Spinal cord (tissue), 10 donors: ENCODE measurements around the gene HABP4. TPM values are rescaled to one million over a fixed set of nuclear protein-coding genes. Genes with fewer than 3 reads are reported as not detected.

Source experiments
- DNase-seq, 6 donors: peaks; one replicate each; pipeline versions ENCODE4 v3.0.0 to v3.0.0-alpha.2; 2013 to 2015; ENCODE audit warnings: low spot score in 6 of 6, low read depth in 4 of 6
- H3K27ac ChIP-seq: one replicate; pipeline ENCODE4 v1.5.1; 2013; ENCODE audit warnings: low read depth, low read length, control low read depth
- H3K27me3 ChIP-seq: one replicate; pipeline ENCODE4 v1.6.1; 2013; ENCODE audit warnings: low read length; ENCODE audit not compliant: control insufficient read depth, insufficient read depth
- H3K36me3 ChIP-seq: one replicate; pipeline ENCODE4 v1.6.1; 2013; ENCODE audit warnings: low read length; ENCODE audit not compliant: control insufficient read depth, insufficient read depth
- H3K4me1 ChIP-seq: one replicate; pipeline ENCODE4 v1.6.1; 2013; ENCODE audit warnings: low read length; ENCODE audit not compliant: control insufficient read depth, insufficient read depth
- H3K4me3 ChIP-seq: one replicate; pipeline ENCODE4 v1.5.1; 2013; ENCODE audit warnings: low read depth, low read length, control low read depth
- H3K9me3 ChIP-seq: one replicate; pipeline ENCODE4 v1.6.1; 2013; ENCODE audit warnings: low read length; ENCODE audit not compliant: control insufficient read depth, insufficient read depth
- WGBS: methylation state at CpG from one replicate; pipeline ENCODE4 v1.1.5; 2013; ENCODE audit warnings: missing lambda C conversion rate; ENCODE audit not compliant: insufficient coverage; 5-methylcytosine and 5-hydroxymethylcytosine counted together
- long read RNA-seq, 4 donors: transcript quantifications; one replicate each; lab custom pipeline, GENCODE V29; 2026
- polyA plus RNA-seq, 2 donors: library from polyadenylated mRNA; unstranded; fragments of 120-200 nt; gene quantifications; one replicate each; pipeline ENCODE4 v1.2.1, GENCODE V29; 2013; ENCODE audit not compliant: insufficient read length in 2 of 2
- total RNA-seq, 2 donors: library from RNA; depleted of rRNA in 1 of 2; stranded (reverse); fragments of 120-200 nt in 1 of 2; fragments of >200 nt in 1 of 2; gene quantifications; one replicate each; pipeline versions ENCODE4 v1.2.3 to v1.2.4, GENCODE V29; 2013 to 2014
- donor health status: healthy.

The HABP4 gene
- total RNA-seq (10 to 100 TPM; 16.8 to 20.0 TPM), polyA plus RNA-seq (10 to 100 TPM; 35.8 to 38.9 TPM)
- long read RNA-seq, donor 1, transcript HABP4-201 (8 exons, 2,615 nt): major isoform, 18 of 41 reads
- long read RNA-seq, donor 1, partial matches to known transcripts: 22 of 41 reads
- long read RNA-seq, donor 1, other reads (novel, unspliced or antisense): 0 of 41 reads
- long read RNA-seq, donor 2, transcript HABP4-201 (8 exons, 2,615 nt): major isoform, 6 of 6 reads
- long read RNA-seq, donor 2, partial matches to known transcripts: 0 of 6 reads
- long read RNA-seq, donor 2, other reads (novel, unspliced or antisense): 0 of 6 reads
- long read RNA-seq, donor 3, transcript HABP4-201 (8 exons, 2,615 nt): major isoform, 6 of 8 reads
- long read RNA-seq, donor 3, partial matches to known transcripts: 0 of 8 reads
- long read RNA-seq, donor 3, other reads (novel, unspliced or antisense): 0 of 8 reads
- long read RNA-seq, donor 4, partial matches to known transcripts: 9 of 13 reads
- long read RNA-seq, donor 4, other reads (novel, unspliced or antisense): 0 of 13 reads

- Histone ChIP-seq H3K4me3 (peak within 1 kb of the TSS; percentile 68), H3K27me3 (no peaks in the 10 kb centered on the region), H3K9me3 (no peaks in the 10 kb centered on the region), H3K4me1 (peaks cover 12% of the 10 kb centered on the region), H3K27ac (peak within 1 kb of the TSS; percentile 76), H3K36me3 (no peaks in the 10 kb centered on the region)
- WGBS: under 1% methylated on average over 108 of the region's 108 CpGs
- peak; percentile 85 to 99 (median 92) for DNase-seq
Observed at GRCh38 chr9:96449845-96450612, at the start of gene HABP4. HABP4 (plus strand) TSS chr9:96450169; CDS start chr9:96450280, 111 bp downstream.

GRCh38 chr9:96408409-96409280 is 41.3 kb upstream of the HABP4 start:
- DNase-seq: no peak
- Histone ChIP-seq H3K27me3 (no peaks in the 10 kb centered on the region), H3K36me3 (no peaks in the 10 kb centered on the region), H3K27ac (no peak overlapping the region), H3K4me3 (no peak overlapping the region), H3K9me3 (no peaks in the 10 kb centered on the region), H3K4me1 (no peaks in the 10 kb centered on the region)
- WGBS: 71% methylated on average over 7 of the region's 9 CpGs

- H3K27ac ChIP-seq: no peak overlapping the region
- H3K4me3 ChIP-seq: no peak overlapping the region
- WGBS: no CpG with 5 or more reads among the region's 5 CpGs
- no peaks in the 10 kb centered on the region for H3K36me3 ChIP-seq
- no peaks in the 10 kb centered on the region for H3K4me1 ChIP-seq
- peak in 1 of 6 donors; percentile 49 for DNase-seq
- no peaks in the 10 kb centered on the region for H3K9me3 ChIP-seq
- no peaks in the 10 kb centered on the region for H3K27me3 ChIP-seq
Observed at GRCh38 chr9:96411129-96411838, 38.7 kb upstream of the HABP4 start.

GRCh38 chr9:96412174-96412913 is 37.6 kb upstream of the HABP4 start:
- Histone ChIP-seq H3K4me1 (peaks cover 4% of the 10 kb centered on the region), H3K27ac (no peak overlapping the region), H3K36me3 (no peaks in the 10 kb centered on the region), H3K9me3 (no peaks in the 10 kb centered on the region), H3K4me3 (no peak overlapping the region), H3K27me3 (no peaks in the 10 kb centered on the region)
- 80% methylated on average over 1 of the region's 8 CpGs for WGBS
- no peak for DNase-seq

- 56% methylated on average over 4 of the region's 7 CpGs for WGBS
- DNase-seq: peak in 2 of 6 donors; percentile 15 to 49
- H3K4me3 ChIP-seq: no peak overlapping the region
- H3K27me3 ChIP-seq: no peaks in the 10 kb centered on the region
- no peak overlapping the region for H3K27ac ChIP-seq
- H3K36me3 ChIP-seq: no peaks in the 10 kb centered on the region
- peaks cover 4% of the 10 kb centered on the region for H3K4me1 ChIP-seq
- no peaks in the 10 kb centered on the region for H3K9me3 ChIP-seq
Observed at GRCh38 chr9:96413302-96414221, 36.4 kb upstream of the HABP4 start.

GRCh38 chr9:96417051-96417586 is 32.9 kb upstream of the HABP4 start:
- DNase-seq: peak in 5 of 6 donors; percentile 65 to 96 (median 86)
- Histone ChIP-seq H3K27ac (peak overlapping the region; percentile 94), H3K36me3 (no peaks in the 10 kb centered on the region), H3K4me1 (peaks cover 4% of the 10 kb centered on the region), H3K4me3 (peak overlapping the region; percentile 85), H3K27me3 (no peaks in the 10 kb centered on the region), H3K9me3 (no peaks in the 10 kb centered on the region)
- WGBS: 0% methylated on average over 50 of the region's 50 CpGs

- Histone ChIP-seq H3K4me1 (peaks cover 4% of the 10 kb centered on the region), H3K4me3 (peak overlapping the region; percentile 85), H3K27me3 (no peaks in the 10 kb centered on the region), H3K27ac (peak overlapping the region; percentile 88), H3K9me3 (no peaks in the 10 kb centered on the region), H3K36me3 (no peaks in the 10 kb centered on the region)
- under 1% methylated on average over 62 of the region's 62 CpGs for WGBS
- DNase-seq: peak in 1 of 6 donors; percentile 44
Observed at GRCh38 chr9:96417661-96418082, 32.3 kb upstream of the HABP4 start.
